HCT116 (cell line): ENCODE data around the gene COL4A1. TPM values are rescaled to one million over a fixed set of nuclear protein-coding genes. Genes with fewer than 3 reads are reported as not detected.

Experiments
- ATAC-seq: fragments of 200-7000 bp; cut with Tn5 transposase; 2 replicates; pipeline ENCODE4 v1.9.1; 2020; ENCODE audit warnings: mild to moderate bottlenecking, moderate library complexity
- BruUV-seq: library from RNA; stranded (reverse); fragments of 400-500 nt; replicated peaks from 2 replicates; lab custom pipeline; 2021; lab: Mats Ljungman, UMichigan
- CTCF ChIA-PET: fragments of 300-600 bp; sonication (Branson Sonifier 250); formaldehyde crosslinking; loops from one replicate; lab custom pipeline; 2021; ENCODE audit warnings: antibody characterized with exemption; lab: Charles Lee
- POLR2A ChIA-PET: fragments of 300-600, 350-600 bp; sonication (Branson Sonifier 250); formaldehyde crosslinking; loops from one replicate; lab custom pipeline; 2021; ENCODE audit warnings: antibody characterized with exemption; lab: Charles Lee
- RAD21 ChIA-PET, 2 experiments: fragments of 300-600 bp; sonication (Branson Sonifier 250); formaldehyde crosslinking; loops; one replicate each; lab custom pipeline; 2023; ENCODE audit warnings: low total read pairs in 2 of 2; ENCODE audit not compliant: uncharacterized antibody in 2 of 2, unreplicated experiment in 2 of 2, low non-redundant PET in 1 of 2; lab: Charles Lee
- DNase-seq: peaks from one replicate; pipeline ENCODE4 v3.0.0-alpha.2; 2010; ENCODE audit warnings: low read depth, low spot score
- H2AFZ ChIP-seq: fragments of 200-600 bp; shearing (Covaris generic), sonication (generic); 2 replicates; pipeline ENCODE4 v1.6.1; 2017; ENCODE audit warnings: low read depth, mixed run types, mixed read lengths, antibody characterized with exemption, low read length; ENCODE audit not compliant: poor library complexity, severe bottlenecking
- H3K27ac ChIP-seq: 2 replicates; pipeline ENCODE4 v1.5.1; 2012; ENCODE audit warnings: low read depth, low read length
- H3K27me3 ChIP-seq: fragments of 200-600 bp; sonication (generic); 2 replicates; pipeline ENCODE4 v1.6.1; 2016; ENCODE audit warnings: mixed run types, low read length, mixed read lengths; ENCODE audit not compliant: insufficient read depth
- H3K36me3 ChIP-seq, 2 experiments: fragments of 200-500 bp in 1 of 2; fragments of 200-600 bp in 1 of 2; sonication (Bioruptor generic) in 1 of 2; sonication (generic) in 1 of 2; 2 replicates each; pipeline versions ENCODE4 v1.5.1 to v1.6.1; 2014 to 2016; ENCODE audit warnings: low read length in 2 of 2, inconsistent platforms in 1 of 2, mixed read lengths in 1 of 2, mixed run types in 1 of 2; ENCODE audit not compliant: insufficient read depth in 2 of 2, control insufficient read depth in 1 of 2
- H3K4me1 ChIP-seq, 2 experiments: fragments of 200-600 bp in 1 of 2; sonication (generic) in 1 of 2; 2 replicates each; pipeline versions ENCODE4 v1.5.1 to v1.6.1; 2012 to 2017; ENCODE audit warnings: low read length in 2 of 2, inconsistent platforms in 1 of 2, mild to moderate bottlenecking in 1 of 2, mixed read lengths in 1 of 2, mixed run types in 1 of 2, moderate library complexity in 1 of 2; ENCODE audit not compliant: insufficient read depth in 2 of 2, control insufficient read depth in 1 of 2
- H3K4me2 ChIP-seq: fragments of 200-600 bp; sonication (generic); 2 replicates; pipeline ENCODE4 v1.6.1; 2017; ENCODE audit warnings: mixed run types, low read length, mixed read lengths
- H3K4me3 ChIP-seq, 2 experiments: fragments of 200-600 bp in 1 of 2; sonication (generic) in 1 of 2; replicated peaks in 1 of 2; 2 replicates each; pipeline ENCODE4 v1.5.1; 2011 to 2016; ENCODE audit warnings: low read length in 2 of 2, control low read depth in 1 of 2, low read depth in 1 of 2, mild to moderate bottlenecking in 1 of 2, mixed read lengths in 1 of 2, mixed run types in 1 of 2
- H3K79me2 ChIP-seq: fragments of 200-600 bp; sonication (generic); 2 replicates; pipeline ENCODE4 v1.6.1; 2017; ENCODE audit warnings: mild to moderate bottlenecking, mixed run types, low read length, moderate library complexity, mixed read lengths; ENCODE audit not compliant: insufficient read depth
- H3K9ac ChIP-seq: fragments of 200-600 bp; sonication (generic); 2 replicates; pipeline ENCODE4 v1.6.1; 2016; ENCODE audit warnings: low read length, mixed read lengths
- H3K9me2 ChIP-seq: fragments of 200-600 bp; sonication (generic), shearing (Covaris generic); 2 replicates; pipeline ENCODE4 v1.6.1; 2017; ENCODE audit warnings: mixed run types, mild to moderate bottlenecking, moderate library complexity; ENCODE audit not compliant: insufficient read depth
- H3K9me3 ChIP-seq, 2 experiments: fragments of 200-500 bp in 1 of 2; fragments of 200-600 bp in 1 of 2; sonication (Bioruptor generic) in 1 of 2; sonication (generic) in 1 of 2; 2 replicates each; pipeline ENCODE4 v1.6.1; 2014 to 2017; ENCODE audit warnings: low read length in 2 of 2, mixed read lengths in 2 of 2, inconsistent platforms in 1 of 2, low read depth in 1 of 2, mild to moderate bottlenecking in 1 of 2, mixed run types in 1 of 2, moderate library complexity in 1 of 2; ENCODE audit not compliant: control insufficient read depth in 1 of 2, insufficient read depth in 1 of 2
- H4K20me1 ChIP-seq: fragments of 200-600 bp; sonication (generic), shearing (Covaris generic); 2 replicates; pipeline ENCODE4 v1.6.1; 2017; ENCODE audit warnings: mixed run types, mild to moderate bottlenecking, moderate library complexity; ENCODE audit not compliant: insufficient read depth
- ATF3 ChIP-seq: IDR thresholded peaks from 2 replicates; pipeline ENCODE4 v1.6.1; 2012
- CBX3 ChIP-seq: IDR thresholded peaks from 2 replicates; pipeline ENCODE4 v1.6.1; 2012; ENCODE audit warnings: low read depth
- CEBPB ChIP-seq: IDR thresholded peaks from 2 replicates; pipeline ENCODE4 v1.6.1; 2012; ENCODE audit warnings: low read depth
- EGR1 ChIP-seq: IDR thresholded peaks from 2 replicates; pipeline ENCODE4 v1.6.1; 2012; ENCODE audit warnings: low read depth
- EZH2 ChIP-seq: fragments of 200-600 bp; sonication (generic); IDR thresholded peaks from 2 replicates; pipeline ENCODE4 v1.6.1; 2017; ENCODE audit warnings: antibody characterized with exemption, mixed run types
- JUND ChIP-seq: IDR thresholded peaks from 2 replicates; pipeline ENCODE4 v1.6.1; 2012
- MAX ChIP-seq: IDR thresholded peaks from 2 replicates; pipeline ENCODE4 v1.6.1; 2012
- POLR2A ChIP-seq: IDR thresholded peaks from 2 replicates; pipeline ENCODE4 v1.7.0; 2011; ENCODE audit warnings: borderline replicate concordance; ENCODE audit not compliant: insufficient read depth, insufficient read length; ENCODE audit errors: extremely low read depth
- SIN3A ChIP-seq: IDR thresholded peaks from 2 replicates; pipeline ENCODE4 v1.6.1; 2012; ENCODE audit warnings: low read depth
- SP1 ChIP-seq: IDR thresholded peaks from 2 replicates; pipeline ENCODE4 v1.6.1; 2012; ENCODE audit warnings: low read depth
- SRF ChIP-seq: IDR thresholded peaks from 2 replicates; pipeline ENCODE4 v1.6.1; 2012; ENCODE audit warnings: low read depth
- TCF7L2 ChIP-seq: IDR thresholded peaks from 2 replicates; pipeline ENCODE4 v1.7.0; 2011; ENCODE audit warnings: borderline replicate concordance, inconsistent platforms; ENCODE audit not compliant: insufficient read depth, insufficient read length; ENCODE audit errors: extremely low read depth
- ZBTB33 ChIP-seq: IDR thresholded peaks from 2 replicates; pipeline ENCODE4 v1.6.1; 2011; ENCODE audit warnings: mild to moderate bottlenecking, low read length, moderate library complexity; ENCODE audit not compliant: insufficient replicate concordance; ENCODE audit errors: extremely low read depth
- ZNF274 ChIP-seq: fragments of 200-500 bp; sonication (Bioruptor generic); IDR thresholded peaks from 2 replicates; pipeline ENCODE4 v1.6.1; 2014; ENCODE audit warnings: mild to moderate bottlenecking, low read depth, low read length, inconsistent platforms
- intact Hi-C: fragments of 100-400 bp; cut with micrococcal nuclease; formaldehyde crosslinking; loops from 2 replicates; pipeline ENCODE4 v1.10.0; 2022
- total RNA-seq: library from RNA; stranded (reverse); gene quantifications from one replicate; pipeline ENCODE4 v1.2.1, GENCODE V29; 2021; ENCODE audit not compliant: unreplicated experiment

Gene COL4A1
- total RNA-seq, 1 experiment from 2014 or later: 0.57 TPM

GRCh38 chr13:110339975-110340550 lies 33.1 kb upstream of the COL4A1 start:
- no peaks in the 10 kb centered on the region for H3K36me3 ChIP-seq
- no peaks in the 10 kb centered on the region for H3K9me3 ChIP-seq
- ChIA-PET CTCF (no interaction called here), POLR2A (no interaction called here), RAD21 (no interaction called here)
- DNase-seq (no peak), ATAC-seq (no peak)
- intact Hi-C loops: no loop called here
- H2AFZ ChIP-seq: no peak overlapping the region
- H3K79me2 ChIP-seq: no peaks in the 10 kb centered on the region
- no peak for TF ChIP-seq CEBPB
- H3K9me2 ChIP-seq: no peaks in the 10 kb centered on the region
- H3K4me2 ChIP-seq: no peak overlapping the region
- H3K27me3 ChIP-seq: peaks cover 6% of the 10 kb centered on the region; the same call in 1 of the 2 replicates
- no peaks in the 10 kb centered on the region for H4K20me1 ChIP-seq
- H3K27ac ChIP-seq: no peak overlapping the region
- no TSS peak for BruUV-seq
- H3K4me1 ChIP-seq: peaks cover 10 to 12% of the 10 kb centered on the region in 2 experiments; a peak in 3 of 4 replicates
- no peak overlapping the region for H3K4me3 ChIP-seq
- H3K9ac ChIP-seq: no peak overlapping the region

GRCh38 chr13:110339263-110339662 lies 32.3 kb upstream of the COL4A1 start:
- Histone ChIP-seq H3K9ac (no peak overlapping the region), H3K4me1 (peaks cover 10 to 12% of the 10 kb centered on the region in 2 experiments; a peak in 3 of 4 replicates), H3K27me3 (peaks cover 6% of the 10 kb centered on the region; the same call in 1 of the 2 replicates), H3K4me3 (no peak overlapping the region), H3K36me3 (no peaks in the 10 kb centered on the region), H3K79me2 (no peaks in the 10 kb centered on the region), H3K9me2 (no peaks in the 10 kb centered on the region), H3K9me3 (no peaks in the 10 kb centered on the region), H4K20me1 (no peaks in the 10 kb centered on the region)
- intact Hi-C loops: no loop called here
- POLR2A ChIA-PET: no interaction called here
- RAD21 ChIA-PET: no interaction called here
- TF ChIP-seq ZBTB33 (no peak), ZNF274 (no peak), SP1 (no peak), MAX (no peak), EZH2 (no peak), EGR1 (no peak), SRF (no peak), TCF7L2 (no peak), ATF3 (no peak), POLR2A (no peak), SIN3A (no peak), CBX3 (no peak), JUND (no peak)
- TF ChIP-seq, all 23 proteins: peak for 0
- no TSS peak for BruUV-seq
- no peak overlapping the region for H3K27ac ChIP-seq
- DNase-seq (no peak), ATAC-seq (no peak)
- CTCF ChIA-PET: no interaction called here
- no peak overlapping the region for H2AFZ ChIP-seq
- no peak overlapping the region for H3K4me2 ChIP-seq
